ENCODE measurements around the gene TAPT1. TPM values are rescaled to one million over a fixed set of nuclear protein-coding genes. Genes with fewer than 3 reads are reported as not detected.

TAPT1 gene
- polyA plus RNA-seq, 1 of the 3 experiments (the other 2 are of a cell fraction) = 6.2 TPM

GRCh38 chr4:16217300-16218051 lies 8.8 kb downstream of the TAPT1 start (continued):
- TF ChIP-seq REST (IDR thresholded peaks at IDR 0.05; ENCODE audit: low read depth, low read length) (no peak), TCF12 (IDR thresholded peaks at IDR 0.05) (no peak), FOXJ3 (CRISPR knock-in tag; IDR thresholded peaks at IDR 0.05) (no peak), NRF1 (IDR thresholded peaks at IDR 0.05; ENCODE audit: low read depth, low read length) (no peak), TEAD4 (IDR thresholded peaks at IDR 0.05; ENCODE audit: borderline replicate concordance, insufficient read depth) (no peak)

GRCh38 chr4:16213121-16213520 lies 13.2 kb downstream of the TAPT1 start:
- Histone ChIP-seq H2AFZ (ENCODE audit: low read depth) (no peak overlapping the region), H3K4me2 (no peak overlapping the region), H3K4me3 (ENCODE audit: low read depth in 2 of 2, low read length in 1 of 2) (no peak overlapping the region), H3K36me3 (replicated peaks in 1 of 2; ENCODE audit: control insufficient read depth in 1 of 2, insufficient read depth in 2 of 2, low read length in 1 of 2) (peaks cover 7 to 24% of the 10 kb centered on the region in 2 experiments), H4K20me1 (ENCODE audit: insufficient read depth) (no peaks in the 10 kb centered on the region), H3K9me2 (no peaks in the 10 kb centered on the region), H3K27me3 (ENCODE audit: insufficient read depth) (no peaks in the 10 kb centered on the region), H3K79me2 (ENCODE audit: insufficient read depth) (peaks cover 11% of the 10 kb centered on the region; the same call in 1 of the 2 replicates), H3K9ac (no peak overlapping the region), H3K27ac (ENCODE audit: low read depth in 2 of 2, low read length in 1 of 2) (no peak overlapping the region), H3K4me1 (ENCODE audit: control insufficient read depth in 1 of 2, insufficient read depth in 2 of 2, low read depth in 1 of 2, low read length in 1 of 2) (no peaks in the 10 kb centered on the region; a peak in 1 of 4 replicates), H3K9me3 (no peaks in the 10 kb centered on the region), H3F3A (replicated peaks; ENCODE audit: insufficient read depth) (no peaks in the 10 kb centered on the region)
- ChIA-PET POLR2A (no interaction called here), CTCF (interaction anchor here (0.8 to 1.8 kb wide), 5 partner anchors 11 to 456 kb away, joined by 3 to 13 read pairs (median 3); partner anchors contain the start of gene PROM1)
- no peak for DNase-seq
- TF ChIP-seq GATA2 (CRISPR knock-in tag; IDR thresholded peaks at IDR 0.05) (no peak), POLR2AphosphoS5 (IDR thresholded peaks at IDR 0.05; ENCODE audit: low read depth, low read length) (no peak), TAF1 (IDR thresholded peaks at IDR 0.05; ENCODE audit: borderline replicate concordance, low read depth, low read length) (no peak), TCF12 (IDR thresholded peaks at IDR 0.05) (no peak), MAX (IDR thresholded peaks at IDR 0.05; ENCODE audit: low read depth) (no peak), ELF1 (IDR thresholded peaks at IDR 0.05) (no peak), USF1 (IDR thresholded peaks at IDR 0.05; ENCODE audit: borderline replicate concordance, low read depth) (no peak), FOSL2 (IDR thresholded peaks at IDR 0.05; ENCODE audit: borderline replicate concordance, low read depth) (no peak), YY1 (IDR thresholded peaks at IDR 0.05; ENCODE audit: low read depth) (no peak), MXI1 (IDR thresholded peaks at IDR 0.05; ENCODE audit: low read depth, low read length) (no peak), CTCF (IDR thresholded peaks at IDR 0.05) (no peak), IRF3 (IDR thresholded peaks at IDR 0.05; ENCODE audit: low read depth, low read length) (no peak)
- 87% methylated on average over 2 of the region's 2 CpGs for WGBS (ENCODE audit: low lambda C conversion rate)
